IMR-90 (cell line): ENCODE measurements around the gene TNNI2.

Source experiments
- CEBPB ChIP-seq: IDR thresholded peaks from 2 replicates; pipeline ENCODE4 v1.6.1; 2012; ENCODE audit warnings: low read depth, low read length, improper control_type of control experiment
- CHD1 ChIP-seq: IDR thresholded peaks from 2 replicates; pipeline ENCODE4 v1.6.1; 2012; ENCODE audit warnings: low read depth, low read length, improper control_type of control experiment
- POLR2A ChIP-seq: IDR thresholded peaks from 2 replicates; pipeline ENCODE4 v1.6.1; 2012; ENCODE audit warnings: mild to moderate bottlenecking, low read depth, low read length
- RAD21 ChIP-seq: IDR thresholded peaks from 2 replicates; pipeline ENCODE4 v1.6.1; 2012; ENCODE audit warnings: low read length, improper control_type of control experiment
- TF ChIP-seq, protein P1 (sequence below): conservative IDR thresholded peaks from 2 replicates; pipeline ENCODE4 v1.5.1; 2012; ENCODE audit warnings: mild to moderate bottlenecking, low read depth, low read length, improper control_type of control experiment
- TF ChIP-seq, protein P2 (sequence below): fragments of 150-350 bp; IDR thresholded peaks from 2 replicates; pipeline ENCODE4 v1.6.1; 2017; ENCODE audit warnings: mild to moderate bottlenecking, antibody characterized with exemption, low read length, low read depth
- TF ChIP-seq, protein P3 (sequence below): fragments of 150-350 bp; IDR thresholded peaks from 2 replicates; pipeline ENCODE4 v1.6.1; 2016; ENCODE audit warnings: low read depth, mild to moderate bottlenecking, low read length, moderate library complexity, borderline replicate concordance

DNA sequence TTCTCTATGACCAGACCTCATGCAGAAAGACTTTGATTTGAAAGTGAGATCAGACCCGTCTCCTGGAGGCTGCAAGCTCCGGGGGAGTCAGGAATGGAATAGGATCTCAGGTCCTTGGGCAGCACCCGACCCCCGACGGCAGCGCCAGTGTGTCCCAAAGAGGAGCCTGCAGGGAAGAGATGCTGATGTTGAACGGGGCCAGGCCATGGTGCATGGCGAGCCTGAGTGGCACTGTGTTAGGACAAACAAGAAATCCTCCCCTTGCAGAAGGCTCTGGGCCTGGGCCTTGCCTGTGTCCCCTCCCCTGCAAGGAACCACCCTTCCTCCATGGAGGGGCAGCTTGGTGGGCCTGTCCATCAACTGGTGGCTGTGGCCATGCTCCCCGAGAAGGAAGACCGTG, 24.1 kb upstream of the TNNI2 start:
- TF ChIP-seq, protein P1, sequence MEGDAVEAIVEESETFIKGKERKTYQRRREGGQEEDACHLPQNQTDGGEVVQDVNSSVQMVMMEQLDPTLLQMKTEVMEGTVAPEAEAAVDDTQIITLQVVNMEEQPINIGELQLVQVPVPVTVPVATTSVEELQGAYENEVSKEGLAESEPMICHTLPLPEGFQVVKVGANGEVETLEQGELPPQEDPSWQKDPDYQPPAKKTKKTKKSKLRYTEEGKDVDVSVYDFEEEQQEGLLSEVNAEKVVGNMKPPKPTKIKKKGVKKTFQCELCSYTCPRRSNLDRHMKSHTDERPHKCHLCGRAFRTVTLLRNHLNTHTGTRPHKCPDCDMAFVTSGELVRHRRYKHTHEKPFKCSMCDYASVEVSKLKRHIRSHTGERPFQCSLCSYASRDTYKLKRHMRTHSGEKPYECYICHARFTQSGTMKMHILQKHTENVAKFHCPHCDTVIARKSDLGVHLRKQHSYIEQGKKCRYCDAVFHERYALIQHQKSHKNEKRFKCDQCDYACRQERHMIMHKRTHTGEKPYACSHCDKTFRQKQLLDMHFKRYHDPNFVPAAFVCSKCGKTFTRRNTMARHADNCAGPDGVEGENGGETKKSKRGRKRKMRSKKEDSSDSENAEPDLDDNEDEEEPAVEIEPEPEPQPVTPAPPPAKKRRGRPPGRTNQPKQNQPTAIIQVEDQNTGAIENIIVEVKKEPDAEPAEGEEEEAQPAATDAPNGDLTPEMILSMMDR = no peak
- TF ChIP-seq RAD21 (no peak), POLR2A (no peak), CEBPB (no peak), CHD1 (no peak)
- TF ChIP-seq, protein P2, sequence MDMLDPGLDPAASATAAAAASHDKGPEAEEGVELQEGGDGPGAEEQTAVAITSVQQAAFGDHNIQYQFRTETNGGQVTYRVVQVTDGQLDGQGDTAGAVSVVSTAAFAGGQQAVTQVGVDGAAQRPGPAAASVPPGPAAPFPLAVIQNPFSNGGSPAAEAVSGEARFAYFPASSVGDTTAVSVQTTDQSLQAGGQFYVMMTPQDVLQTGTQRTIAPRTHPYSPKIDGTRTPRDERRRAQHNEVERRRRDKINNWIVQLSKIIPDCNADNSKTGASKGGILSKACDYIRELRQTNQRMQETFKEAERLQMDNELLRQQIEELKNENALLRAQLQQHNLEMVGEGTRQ = no peak
- TF ChIP-seq, protein P3, sequence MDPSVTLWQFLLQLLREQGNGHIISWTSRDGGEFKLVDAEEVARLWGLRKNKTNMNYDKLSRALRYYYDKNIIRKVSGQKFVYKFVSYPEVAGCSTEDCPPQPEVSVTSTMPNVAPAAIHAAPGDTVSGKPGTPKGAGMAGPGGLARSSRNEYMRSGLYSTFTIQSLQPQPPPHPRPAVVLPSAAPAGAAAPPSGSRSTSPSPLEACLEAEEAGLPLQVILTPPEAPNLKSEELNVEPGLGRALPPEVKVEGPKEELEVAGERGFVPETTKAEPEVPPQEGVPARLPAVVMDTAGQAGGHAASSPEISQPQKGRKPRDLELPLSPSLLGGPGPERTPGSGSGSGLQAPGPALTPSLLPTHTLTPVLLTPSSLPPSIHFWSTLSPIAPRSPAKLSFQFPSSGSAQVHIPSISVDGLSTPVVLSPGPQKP = no peak
